Liver (tissue), 9 donors: ENCODE data around the gene FREM1. TPM values are rescaled to one million over a fixed set of nuclear protein-coding genes. Genes with fewer than 3 reads are reported as not detected.

Experiments
- DNase-seq: peaks from one replicate; pipeline ENCODE4 v3.0.0-alpha.2; 2017; ENCODE audit warnings: low spot score
- H3K27ac ChIP-seq, 2 donors: one replicate each; pipeline ENCODE4 v1.7.0; 2013; ENCODE audit warnings: inconsistent platforms in 2 of 2, low read length in 2 of 2, control low read depth in 1 of 2, low read depth in 1 of 2, mild to moderate bottlenecking in 1 of 2
- H3K27me3 ChIP-seq, 4 donors: one replicate each; pipeline versions ENCODE4 v1.6.1 to v1.7.0; 2013; ENCODE audit warnings: low read length in 3 of 4, inconsistent platforms in 1 of 4, mild to moderate bottlenecking in 1 of 4, moderate library complexity in 1 of 4; ENCODE audit not compliant: control insufficient read depth in 4 of 4, insufficient read depth in 4 of 4
- H3K36me3 ChIP-seq, 4 donors: one replicate each; pipeline versions ENCODE4 v1.6.1 to v1.7.0; 2013; ENCODE audit warnings: low read length in 3 of 4, mild to moderate bottlenecking in 3 of 4, low read depth in 1 of 4, moderate library complexity in 1 of 4; ENCODE audit not compliant: control insufficient read depth in 4 of 4, insufficient read depth in 3 of 4
- H3K4me1 ChIP-seq, 4 donors: one replicate each; pipeline versions ENCODE4 v1.6.1 to v1.7.0; 2013; ENCODE audit warnings: low read length in 3 of 4, mild to moderate bottlenecking in 3 of 4, moderate library complexity in 1 of 4; ENCODE audit not compliant: control insufficient read depth in 4 of 4, insufficient read depth in 4 of 4
- H3K4me3 ChIP-seq, 3 donors: one replicate each; pipeline versions ENCODE4 v1.6.1 to v1.7.0; 2013; ENCODE audit warnings: low read length in 3 of 3, control low read depth in 1 of 3, low read depth in 1 of 3, mild to moderate bottlenecking in 1 of 3
- H3K9ac ChIP-seq, 2 donors: one replicate each; pipeline ENCODE4 v1.7.0; 2013; ENCODE audit warnings: low read length in 2 of 2, mild to moderate bottlenecking in 2 of 2, moderate library complexity in 2 of 2, control low read depth in 1 of 2, low read depth in 1 of 2
- H3K9me3 ChIP-seq, 4 donors: one replicate each; pipeline versions ENCODE4 v1.6.1 to v1.7.0; 2013; ENCODE audit warnings: low read length in 3 of 4; ENCODE audit not compliant: control insufficient read depth in 4 of 4
- CTCF ChIP-seq: fragments of 150-350 bp; IDR thresholded peaks from 2 replicates; pipeline ENCODE4 v1.5.1; 2017; ENCODE audit warnings: improper control_type of control experiment, low read depth, low read length; ENCODE audit not compliant: missing input control
- EGR1 ChIP-seq, 2 donors: IDR thresholded peaks; 2 replicates each; pipeline ENCODE4 v1.6.1; 2016 to 2018; ENCODE audit warnings: antibody characterized with exemption in 2 of 2, low read depth in 2 of 2
- FOXA1 ChIP-seq: IDR thresholded peaks from 2 replicates; pipeline ENCODE4 v1.6.1; 2016; ENCODE audit warnings: antibody characterized with exemption
- GABPA ChIP-seq, 2 donors: IDR thresholded peaks in 1 of 2; conservative IDR thresholded peaks in 1 of 2; 2 replicates each; pipeline ENCODE4 v1.6.1; 2016; ENCODE audit warnings: antibody characterized with exemption in 2 of 2, mild to moderate bottlenecking in 1 of 2, moderate library complexity in 1 of 2
- HNF4A ChIP-seq, 2 donors: conservative IDR thresholded peaks; 2 replicates each; pipeline ENCODE4 v1.6.1; 2016; ENCODE audit warnings: antibody characterized with exemption in 2 of 2, mild to moderate bottlenecking in 2 of 2
- HNF4G ChIP-seq: IDR thresholded peaks from 2 replicates; pipeline ENCODE4 v1.6.1; 2016; ENCODE audit warnings: antibody characterized with exemption
- JUND ChIP-seq, 2 donors: IDR thresholded peaks; 2 replicates each; pipeline ENCODE4 v1.6.1; 2016; ENCODE audit warnings: antibody characterized with exemption in 2 of 2
- NR2F2 ChIP-seq: IDR thresholded peaks from 2 replicates; pipeline ENCODE4 v1.6.1; 2016; ENCODE audit warnings: antibody characterized with exemption
- RAD21 ChIP-seq, 2 donors: IDR thresholded peaks; 2 replicates each; pipeline ENCODE4 v1.6.1; 2016; ENCODE audit warnings: antibody characterized with exemption in 2 of 2, mild to moderate bottlenecking in 2 of 2
- REST ChIP-seq: IDR thresholded peaks from 2 replicates; pipeline ENCODE4 v1.6.1; 2016; ENCODE audit warnings: antibody characterized with exemption, mild to moderate bottlenecking
- RXRA ChIP-seq, 2 donors: IDR thresholded peaks; 2 replicates each; pipeline ENCODE4 v1.6.1; 2017 to 2018; ENCODE audit warnings: antibody characterized with exemption in 2 of 2, mild to moderate bottlenecking in 1 of 2
- SP1 ChIP-seq: IDR thresholded peaks from 2 replicates; pipeline ENCODE4 v1.6.1; 2018; ENCODE audit warnings: antibody characterized with exemption, mild to moderate bottlenecking
- TAF1 ChIP-seq: conservative IDR thresholded peaks from 2 replicates; pipeline ENCODE4 v1.6.1; 2016; ENCODE audit warnings: antibody characterized with exemption, mild to moderate bottlenecking
- ZBTB33 ChIP-seq: IDR thresholded peaks from 2 replicates; pipeline ENCODE4 v1.6.1; 2016; ENCODE audit warnings: antibody characterized with exemption
- WGBS: extraction: QIAGEN DNeasy Blood & Tissue Kit; methylation state at CpG from one replicate; pipeline ENCODE4 v1.1.7; 2013; 5-methylcytosine and 5-hydroxymethylcytosine counted together
- polyA plus RNA-seq, 2 donors: library from polyadenylated mRNA; stranded (reverse) in 1 of 2; unstranded in 1 of 2; fragments of 200-250 nt in 1 of 2; fragments of >200 nt in 1 of 2; fragmentation: Nextera tagmentation in 1 of 2; extraction: Ambion mirVana in 1 of 2; gene quantifications; one replicate each; pipeline versions ENCODE4 v1.2.1 to v1.2.3, GENCODE V29; 2013 to 2015
- total RNA-seq, 2 donors: library from RNA; depleted of rRNA; stranded (reverse); fragments of >200 nt; gene quantifications; one replicate each; pipeline ENCODE4 v1.2.3, GENCODE V29; 2014
- TF ChIP-seq, protein P1 (sequence below): IDR thresholded peaks from 2 replicates; pipeline ENCODE4 v1.6.1; 2016; ENCODE audit warnings: antibody characterized with exemption
- TF ChIP-seq, protein P2 (sequence below): IDR thresholded peaks from 2 replicates; pipeline ENCODE4 v1.6.1; 2016; ENCODE audit warnings: antibody characterized with exemption
- donor health status: healthy.
- donor health status: healthy.
- donor health status: healthy.
- donor health status: healthy.
- donor health status: healthy.

Gene FREM1
- total and polyA plus RNA-seq, 4 donors, result 0.39 to 4.7 (median 1.1) TPM

- H3K27me3 ChIP-seq, result no peaks in the 10 kb centered on the region
- H3K4me3 ChIP-seq, result no peak overlapping the region
- DNase-seq, result no peak
- H3K9me3 ChIP-seq, result no peaks in the 10 kb centered on the region
- TF ChIP-seq CTCF, result no peak
- TF ChIP-seq RXRA (IDR thresholded peaks at IDR 0.05), result no peak
- TF ChIP-seq, protein P1, sequence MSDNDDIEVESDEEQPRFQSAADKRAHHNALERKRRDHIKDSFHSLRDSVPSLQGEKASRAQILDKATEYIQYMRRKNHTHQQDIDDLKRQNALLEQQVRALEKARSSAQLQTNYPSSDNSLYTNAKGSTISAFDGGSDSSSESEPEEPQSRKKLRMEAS, result no peak
- TF ChIP-seq NR2F2, result no peak
- no peak for TF ChIP-seq EGR1 (IDR thresholded peaks at IDR 0.05; ENCODE audit: low read depth in 2 of 2)
- TF ChIP-seq GABPA (IDR thresholded peaks at IDR 0.05 in 1 of 2, conservative IDR thresholded peaks at IDR 0.05 in 1 of 2), result no peak
- no peak for TF ChIP-seq REST
- TF ChIP-seq TAF1, result no peak
- no peak for TF ChIP-seq SP1
- no peak for TF ChIP-seq ZBTB33
- TF ChIP-seq HNF4G, result no peak
- no peak for TF ChIP-seq FOXA1
- no peak for TF ChIP-seq RAD21 (IDR thresholded peaks at IDR 0.05)
- H3K9ac ChIP-seq, result no peak overlapping the region
- no peaks in the 10 kb centered on the region for H3K36me3 ChIP-seq
- H3K27ac ChIP-seq, result no peak overlapping the region
- 93% methylated on average over 14 of the region's 14 CpGs for WGBS
- no peaks in the 10 kb centered on the region for H3K4me1 ChIP-seq
Observed at GRCh38 chr9:14831661-14832060, 78.6 kb downstream of the FREM1 start.

GRCh38 chr9:14831074-14831473, 79.2 kb downstream of the FREM1 start:
- no peaks in the 10 kb centered on the region for H3K36me3 ChIP-seq
- no peak for TF ChIP-seq NR2F2
- TF ChIP-seq SP1, result no peak
- no peak for TF ChIP-seq HNF4G
- TF ChIP-seq, protein P1, result no peak
- no peak for TF ChIP-seq ZBTB33
- no peak for TF ChIP-seq RXRA (IDR thresholded peaks at IDR 0.05)
- TF ChIP-seq GABPA (IDR thresholded peaks at IDR 0.05 in 1 of 2, conservative IDR thresholded peaks at IDR 0.05 in 1 of 2), result no peak
- no peak for TF ChIP-seq JUND (IDR thresholded peaks at IDR 0.05)
- TF ChIP-seq, protein P2, sequence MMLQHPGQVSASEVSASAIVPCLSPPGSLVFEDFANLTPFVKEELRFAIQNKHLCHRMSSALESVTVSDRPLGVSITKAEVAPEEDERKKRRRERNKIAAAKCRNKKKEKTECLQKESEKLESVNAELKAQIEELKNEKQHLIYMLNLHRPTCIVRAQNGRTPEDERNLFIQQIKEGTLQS, result no peak
- TF ChIP-seq EGR1 (IDR thresholded peaks at IDR 0.05; ENCODE audit: low read depth in 2 of 2), result no peak
- no peak for TF ChIP-seq HNF4A (conservative IDR thresholded peaks at IDR 0.05)
- TF ChIP-seq CTCF, result no peak
- no peak for TF ChIP-seq FOXA1

More at GRCh38 chr9:14831074-14831473, 79.2 kb downstream of the FREM1 start:
- no peak for DNase-seq
- no peaks in the 10 kb centered on the region for H3K9me3 ChIP-seq
- H3K4me3 ChIP-seq, result no peak overlapping the region
- no peaks in the 10 kb centered on the region for H3K27me3 ChIP-seq
- no peak overlapping the region for H3K9ac ChIP-seq
- no peaks in the 10 kb centered on the region for H3K4me1 ChIP-seq
- 89% methylated on average over 6 of the region's 6 CpGs for WGBS
- no peak overlapping the region for H3K27ac ChIP-seq
